ENCODE data around the gene KDM6A.
"Not testable (repeated sequence)": the region's sequence is repeated elsewhere in the genome, so short reads cannot be mapped to it uniquely, and the experiment has no call there.

DNA sequence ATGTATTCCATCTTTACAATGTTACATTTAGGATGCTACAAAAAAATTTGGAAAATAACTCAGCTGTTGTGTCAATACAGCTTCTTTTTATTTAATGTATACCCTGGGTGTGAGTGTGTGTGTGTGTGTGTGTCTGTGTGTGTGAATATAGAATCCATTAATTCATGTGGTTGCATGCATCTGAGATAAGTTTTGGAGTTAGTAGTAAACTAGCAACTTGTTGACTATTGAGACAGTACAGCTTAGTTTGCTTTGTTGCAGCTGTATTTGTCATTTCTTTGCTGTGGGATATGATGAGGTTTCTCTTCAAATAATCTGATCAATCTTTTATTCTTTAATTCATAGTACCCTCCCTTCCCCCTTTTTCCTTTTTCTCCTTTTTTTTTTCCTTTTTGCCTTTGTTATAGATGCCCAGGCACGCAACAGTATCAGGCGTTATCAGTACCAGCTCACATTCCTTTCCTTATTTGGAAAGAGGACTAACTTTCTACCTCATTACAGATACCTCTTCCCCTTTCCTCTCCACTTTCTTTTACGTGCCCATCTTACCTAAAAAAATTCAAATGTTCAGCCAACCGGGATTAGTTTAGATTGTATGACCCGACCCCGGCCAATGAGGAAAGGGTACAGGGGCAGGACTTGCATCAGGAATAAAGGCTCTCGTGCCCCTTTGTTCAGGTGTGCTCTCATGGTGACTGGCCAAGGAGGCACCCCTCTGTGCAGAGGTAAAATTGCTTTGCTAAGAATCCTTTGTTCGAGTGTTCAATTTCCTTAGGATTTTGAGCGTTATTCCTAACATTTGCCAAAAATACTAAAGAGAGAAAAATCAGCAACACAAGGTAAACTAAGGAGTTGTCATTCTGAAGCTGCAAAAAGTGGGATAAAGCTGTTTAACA lies 77.7 kb downstream of the KDM6A start:
- TF ChIP-seq, protein P1, sequence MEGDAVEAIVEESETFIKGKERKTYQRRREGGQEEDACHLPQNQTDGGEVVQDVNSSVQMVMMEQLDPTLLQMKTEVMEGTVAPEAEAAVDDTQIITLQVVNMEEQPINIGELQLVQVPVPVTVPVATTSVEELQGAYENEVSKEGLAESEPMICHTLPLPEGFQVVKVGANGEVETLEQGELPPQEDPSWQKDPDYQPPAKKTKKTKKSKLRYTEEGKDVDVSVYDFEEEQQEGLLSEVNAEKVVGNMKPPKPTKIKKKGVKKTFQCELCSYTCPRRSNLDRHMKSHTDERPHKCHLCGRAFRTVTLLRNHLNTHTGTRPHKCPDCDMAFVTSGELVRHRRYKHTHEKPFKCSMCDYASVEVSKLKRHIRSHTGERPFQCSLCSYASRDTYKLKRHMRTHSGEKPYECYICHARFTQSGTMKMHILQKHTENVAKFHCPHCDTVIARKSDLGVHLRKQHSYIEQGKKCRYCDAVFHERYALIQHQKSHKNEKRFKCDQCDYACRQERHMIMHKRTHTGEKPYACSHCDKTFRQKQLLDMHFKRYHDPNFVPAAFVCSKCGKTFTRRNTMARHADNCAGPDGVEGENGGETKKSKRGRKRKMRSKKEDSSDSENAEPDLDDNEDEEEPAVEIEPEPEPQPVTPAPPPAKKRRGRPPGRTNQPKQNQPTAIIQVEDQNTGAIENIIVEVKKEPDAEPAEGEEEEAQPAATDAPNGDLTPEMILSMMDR (IDR thresholded peaks at IDR 0.05), result not testable (repeated sequence)
- not testable (repeated sequence) for TF ChIP-seq EP300, POLR2A (IDR thresholded peaks at IDR 0.05)

All from upper lobe of left lung (tissue), 4 donors.